Keratinocyte (primary cell): ENCODE results near the gene CREBRF. TPM values are rescaled to one million over a fixed set of nuclear protein-coding genes. Genes with fewer than 3 reads are reported as not detected.

Experiments used
- DNase-seq: peaks from one replicate; pipeline ENCODE4 v3.0.0-alpha.2; 2011; ENCODE audit warnings: low read depth, missing footprints, low spot score
- FAIRE-seq: peaks from 2 replicates; lab custom pipeline; 2011; peaks lifted over from hg19 to GRCh38; lab: Jason Lieb, UNC
- H2AFZ ChIP-seq: 2 replicates; pipeline ENCODE4 v1.6.0; 2012; ENCODE audit warnings: low read length, control low read depth, inconsistent platforms; ENCODE audit not compliant: control insufficient read depth
- H3K27ac ChIP-seq: 2 replicates; pipeline ENCODE4 v1.5.1; 2011; ENCODE audit warnings: low read length; ENCODE audit not compliant: control insufficient read depth, insufficient read depth
- H3K27me3 ChIP-seq: 3 replicates; pipeline ENCODE4 v1.6.0; 2011; ENCODE audit warnings: low read length; ENCODE audit not compliant: control insufficient read depth, insufficient read depth; ENCODE audit errors: extremely low read depth
- H3K36me3 ChIP-seq, 2 experiments: 2 replicates in 1 of 2; 3 replicates in 1 of 2; pipeline ENCODE4 v1.5.1; 2011; ENCODE audit warnings: low read length in 2 of 2, mild to moderate bottlenecking in 1 of 2; ENCODE audit not compliant: control insufficient read depth in 2 of 2, insufficient read depth in 2 of 2; ENCODE audit errors: extremely low read depth in 1 of 2
- H3K4me1 ChIP-seq: 3 replicates; pipeline ENCODE4 v1.5.1; 2011; ENCODE audit warnings: low read length; ENCODE audit not compliant: control insufficient read depth, insufficient read depth; ENCODE audit errors: extremely low read depth
- H3K4me2 ChIP-seq: 3 replicates; pipeline ENCODE4 v1.6.0; 2011; ENCODE audit warnings: low read depth, low read length; ENCODE audit not compliant: control insufficient read depth, insufficient read depth; ENCODE audit errors: extremely low read depth
- H3K4me3 ChIP-seq, 3 experiments: fragments of 200-600 bp in 1 of 3; sonication (generic) in 1 of 3; 2 replicates in 2 of 3; 3 replicates in 1 of 3; pipeline ENCODE4 v1.5.1; 2011 to 2016; ENCODE audit warnings: low read length in 3 of 3, mild to moderate bottlenecking in 3 of 3, control low read depth in 2 of 3, inconsistent platforms in 1 of 3, low read depth in 1 of 3, mixed read lengths in 1 of 3, mixed run types in 1 of 3, moderate library complexity in 1 of 3; ENCODE audit not compliant: control insufficient read depth in 2 of 3, insufficient read depth in 2 of 3; ENCODE audit errors: extremely low read depth in 1 of 3
- H3K79me2 ChIP-seq: 2 replicates; pipeline ENCODE4 v1.6.0; 2012; ENCODE audit warnings: low read length; ENCODE audit not compliant: control insufficient read depth, insufficient read depth
- H3K9ac ChIP-seq: 3 replicates; pipeline ENCODE4 v1.6.0; 2011; ENCODE audit warnings: low read length; ENCODE audit not compliant: control insufficient read depth, insufficient read depth; ENCODE audit errors: extremely low read depth
- H3K9me1 ChIP-seq: 3 replicates; pipeline ENCODE4 v1.6.0; 2011; ENCODE audit warnings: low read length; ENCODE audit not compliant: control insufficient read depth, insufficient read depth; ENCODE audit errors: extremely low read depth
- H3K9me3 ChIP-seq: 2 replicates; pipeline ENCODE4 v1.5.1; 2012; ENCODE audit warnings: low read depth, low read length; ENCODE audit not compliant: control insufficient read depth
- H4K20me1 ChIP-seq: 3 replicates; pipeline ENCODE4 v1.6.0; 2011; ENCODE audit warnings: low read length; ENCODE audit not compliant: control insufficient read depth, insufficient read depth; ENCODE audit errors: extremely low read depth
- EZH2 ChIP-seq: IDR thresholded peaks from one replicate; pipeline ENCODE4 v1.6.1; 2012; ENCODE audit warnings: inconsistent platforms, mild to moderate bottlenecking, low read length, moderate library complexity
- dilution Hi-C: fragments of 300-500 bp; cut with MboI; formaldehyde crosslinking; loops from one replicate; pipeline ENCODE4 v1.7.0; 2020; ENCODE audit warnings: low sequenced_read_pairs; ENCODE audit not compliant: extremely low pct_ligation_motif_present
- polyA plus RNA-seq, 5 experiments: library from polyadenylated mRNA; depleted of rRNA in 3 of 5; stranded (reverse) in 3 of 5; stranded (forward) in 1 of 5; unstranded in 1 of 5; fragments of >200 nt; gene quantifications; 1 replicate in 1 of 5; 2 replicates in 3 of 5; 3 replicates in 1 of 5; pipeline versions ENCODE4 v1.2.1 to v1.2.3, GENCODE V29; 2011 to 2012; ENCODE audit warnings: missing spikeins in 2 of 5, low read depth in 1 of 5, low replicate concordance in 1 of 5
- TF ChIP-seq, protein P1 (sequence below), 3 experiments: IDR thresholded peaks in 1 of 3; conservative IDR thresholded peaks in 1 of 3; optimal IDR thresholded peaks in 1 of 3; 2 replicates in 2 of 3; 3 replicates in 1 of 3; pipeline versions ENCODE3 to v1.5.1; 2011; ENCODE audit warnings: low read length in 3 of 3, mild to moderate bottlenecking in 3 of 3, moderate library complexity in 2 of 3, control low read depth in 1 of 3, inconsistent platforms in 1 of 3; ENCODE audit not compliant: insufficient read depth in 2 of 3; ENCODE audit errors: extremely low read depth in 1 of 3

CREBRF gene
- polyA plus RNA-seq, 1 donor (not counting 4 experiments of a cell fraction or from before 2014, with no cell fraction given), result 4.1 TPM

DNA sequence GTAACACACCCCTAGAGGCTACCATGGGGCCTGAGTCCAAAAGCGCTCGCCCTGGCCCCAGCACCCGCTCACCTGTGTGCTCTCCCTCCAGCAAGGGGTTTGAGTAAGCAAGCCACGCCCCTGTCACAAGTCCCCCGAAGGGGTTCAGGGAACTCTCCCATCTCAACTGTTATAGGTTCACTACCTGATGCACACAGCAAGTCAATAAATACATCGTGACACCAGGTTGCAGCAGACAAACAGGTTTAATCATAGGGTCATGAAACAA is 8.4 kb upstream of the CREBRF start:
- Histone ChIP-seq H3K4me2 (no peak overlapping the region), H3K9me3 (no peaks in the 10 kb centered on the region), H3K79me2 (no peaks in the 10 kb centered on the region), H4K20me1 (no peaks in the 10 kb centered on the region), H2AFZ (no peak overlapping the region), H3K27ac (no peak overlapping the region), H3K27me3 (no peaks in the 10 kb centered on the region), H3K9ac (no peak overlapping the region), H3K9me1 (no peaks in the 10 kb centered on the region), H3K4me3 (no peak overlapping the region), H3K36me3 (no peaks in the 10 kb centered on the region), H3K4me1 (peaks cover 7% of the 10 kb centered on the region)
- DNase-seq, result no peak
- dilution Hi-C loops, result no loop called here
- TF ChIP-seq, protein P1, sequence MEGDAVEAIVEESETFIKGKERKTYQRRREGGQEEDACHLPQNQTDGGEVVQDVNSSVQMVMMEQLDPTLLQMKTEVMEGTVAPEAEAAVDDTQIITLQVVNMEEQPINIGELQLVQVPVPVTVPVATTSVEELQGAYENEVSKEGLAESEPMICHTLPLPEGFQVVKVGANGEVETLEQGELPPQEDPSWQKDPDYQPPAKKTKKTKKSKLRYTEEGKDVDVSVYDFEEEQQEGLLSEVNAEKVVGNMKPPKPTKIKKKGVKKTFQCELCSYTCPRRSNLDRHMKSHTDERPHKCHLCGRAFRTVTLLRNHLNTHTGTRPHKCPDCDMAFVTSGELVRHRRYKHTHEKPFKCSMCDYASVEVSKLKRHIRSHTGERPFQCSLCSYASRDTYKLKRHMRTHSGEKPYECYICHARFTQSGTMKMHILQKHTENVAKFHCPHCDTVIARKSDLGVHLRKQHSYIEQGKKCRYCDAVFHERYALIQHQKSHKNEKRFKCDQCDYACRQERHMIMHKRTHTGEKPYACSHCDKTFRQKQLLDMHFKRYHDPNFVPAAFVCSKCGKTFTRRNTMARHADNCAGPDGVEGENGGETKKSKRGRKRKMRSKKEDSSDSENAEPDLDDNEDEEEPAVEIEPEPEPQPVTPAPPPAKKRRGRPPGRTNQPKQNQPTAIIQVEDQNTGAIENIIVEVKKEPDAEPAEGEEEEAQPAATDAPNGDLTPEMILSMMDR (optimal IDR thresholded peaks at IDR 0.05 in 1 of 3, IDR thresholded peaks at IDR 0.05 in 1 of 3, conservative IDR thresholded peaks at IDR 0.05 in 1 of 3; ENCODE audit: extremely low read depth in 1 of 3, insufficient read depth in 2 of 3, low read length in 3 of 3), result no peak
- TF ChIP-seq EZH2, result no peak
- no peak for FAIRE-seq

DNA sequence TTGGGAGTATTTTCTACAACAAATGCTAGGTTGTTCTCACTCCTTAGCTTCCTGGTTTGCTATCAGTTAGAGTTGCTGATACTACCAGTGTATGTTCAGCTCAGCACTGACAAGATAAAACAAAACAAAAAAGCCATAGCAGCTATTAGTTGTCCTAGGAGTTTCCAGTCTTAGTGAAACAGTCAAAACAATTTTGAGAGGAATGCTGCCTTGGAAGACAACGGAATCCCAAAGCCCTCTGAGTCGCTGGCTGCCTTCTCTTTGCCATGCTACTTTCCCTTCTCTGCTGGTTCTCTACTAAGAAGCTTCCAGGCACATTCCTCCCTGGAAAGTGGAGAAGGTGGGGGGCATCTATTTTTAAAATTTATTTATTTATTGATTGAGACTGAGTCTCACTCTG is 5.4 kb upstream of the CREBRF start:
- H3K9me3 ChIP-seq, result no peaks in the 10 kb centered on the region
- no peak overlapping the region for H3K9ac ChIP-seq
- no peak overlapping the region for H3K27ac ChIP-seq
- peaks cover 18% of the 10 kb centered on the region for H3K4me1 ChIP-seq
- DNase-seq, result no peak
- no peaks in the 10 kb centered on the region for H4K20me1 ChIP-seq
- TF ChIP-seq, protein P1 (optimal IDR thresholded peaks at IDR 0.05 in 1 of 3, IDR thresholded peaks at IDR 0.05 in 1 of 3, conservative IDR thresholded peaks at IDR 0.05 in 1 of 3; ENCODE audit: extremely low read depth in 1 of 3, insufficient read depth in 2 of 3, low read length in 3 of 3), result no peak
- TF ChIP-seq EZH2, result no peak
- no peaks in the 10 kb centered on the region for H3K9me1 ChIP-seq
- H3K4me3 ChIP-seq, result no peak overlapping the region
- dilution Hi-C loops, result no loop called here
- no peak overlapping the region for H3K4me2 ChIP-seq
- no peak for FAIRE-seq
- no peaks in the 10 kb centered on the region for H3K36me3 ChIP-seq
- H3K79me2 ChIP-seq, result no peaks in the 10 kb centered on the region
- H2AFZ ChIP-seq, result no peak overlapping the region
- H3K27me3 ChIP-seq, result no peaks in the 10 kb centered on the region
